ENCODE measurements around the gene ANKFY1. TPM values are rescaled to one million over a fixed set of nuclear protein-coding genes. Genes with fewer than 3 reads are reported as not detected.
A peak's percentile ranks its signal among the peaks of the same experiment; 100 is the strongest.

Gene ANKFY1, protein sequence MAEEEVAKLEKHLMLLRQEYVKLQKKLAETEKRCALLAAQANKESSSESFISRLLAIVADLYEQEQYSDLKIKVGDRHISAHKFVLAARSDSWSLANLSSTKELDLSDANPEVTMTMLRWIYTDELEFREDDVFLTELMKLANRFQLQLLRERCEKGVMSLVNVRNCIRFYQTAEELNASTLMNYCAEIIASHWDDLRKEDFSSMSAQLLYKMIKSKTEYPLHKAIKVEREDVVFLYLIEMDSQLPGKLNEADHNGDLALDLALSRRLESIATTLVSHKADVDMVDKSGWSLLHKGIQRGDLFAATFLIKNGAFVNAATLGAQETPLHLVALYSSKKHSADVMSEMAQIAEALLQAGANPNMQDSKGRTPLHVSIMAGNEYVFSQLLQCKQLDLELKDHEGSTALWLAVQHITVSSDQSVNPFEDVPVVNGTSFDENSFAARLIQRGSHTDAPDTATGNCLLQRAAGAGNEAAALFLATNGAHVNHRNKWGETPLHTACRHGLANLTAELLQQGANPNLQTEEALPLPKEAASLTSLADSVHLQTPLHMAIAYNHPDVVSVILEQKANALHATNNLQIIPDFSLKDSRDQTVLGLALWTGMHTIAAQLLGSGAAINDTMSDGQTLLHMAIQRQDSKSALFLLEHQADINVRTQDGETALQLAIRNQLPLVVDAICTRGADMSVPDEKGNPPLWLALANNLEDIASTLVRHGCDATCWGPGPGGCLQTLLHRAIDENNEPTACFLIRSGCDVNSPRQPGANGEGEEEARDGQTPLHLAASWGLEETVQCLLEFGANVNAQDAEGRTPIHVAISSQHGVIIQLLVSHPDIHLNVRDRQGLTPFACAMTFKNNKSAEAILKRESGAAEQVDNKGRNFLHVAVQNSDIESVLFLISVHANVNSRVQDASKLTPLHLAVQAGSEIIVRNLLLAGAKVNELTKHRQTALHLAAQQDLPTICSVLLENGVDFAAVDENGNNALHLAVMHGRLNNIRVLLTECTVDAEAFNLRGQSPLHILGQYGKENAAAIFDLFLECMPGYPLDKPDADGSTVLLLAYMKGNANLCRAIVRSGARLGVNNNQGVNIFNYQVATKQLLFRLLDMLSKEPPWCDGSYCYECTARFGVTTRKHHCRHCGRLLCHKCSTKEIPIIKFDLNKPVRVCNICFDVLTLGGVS
- total RNA-seq: 10 to 100 TPM; 31.7 to 48.3 TPM

DNA sequence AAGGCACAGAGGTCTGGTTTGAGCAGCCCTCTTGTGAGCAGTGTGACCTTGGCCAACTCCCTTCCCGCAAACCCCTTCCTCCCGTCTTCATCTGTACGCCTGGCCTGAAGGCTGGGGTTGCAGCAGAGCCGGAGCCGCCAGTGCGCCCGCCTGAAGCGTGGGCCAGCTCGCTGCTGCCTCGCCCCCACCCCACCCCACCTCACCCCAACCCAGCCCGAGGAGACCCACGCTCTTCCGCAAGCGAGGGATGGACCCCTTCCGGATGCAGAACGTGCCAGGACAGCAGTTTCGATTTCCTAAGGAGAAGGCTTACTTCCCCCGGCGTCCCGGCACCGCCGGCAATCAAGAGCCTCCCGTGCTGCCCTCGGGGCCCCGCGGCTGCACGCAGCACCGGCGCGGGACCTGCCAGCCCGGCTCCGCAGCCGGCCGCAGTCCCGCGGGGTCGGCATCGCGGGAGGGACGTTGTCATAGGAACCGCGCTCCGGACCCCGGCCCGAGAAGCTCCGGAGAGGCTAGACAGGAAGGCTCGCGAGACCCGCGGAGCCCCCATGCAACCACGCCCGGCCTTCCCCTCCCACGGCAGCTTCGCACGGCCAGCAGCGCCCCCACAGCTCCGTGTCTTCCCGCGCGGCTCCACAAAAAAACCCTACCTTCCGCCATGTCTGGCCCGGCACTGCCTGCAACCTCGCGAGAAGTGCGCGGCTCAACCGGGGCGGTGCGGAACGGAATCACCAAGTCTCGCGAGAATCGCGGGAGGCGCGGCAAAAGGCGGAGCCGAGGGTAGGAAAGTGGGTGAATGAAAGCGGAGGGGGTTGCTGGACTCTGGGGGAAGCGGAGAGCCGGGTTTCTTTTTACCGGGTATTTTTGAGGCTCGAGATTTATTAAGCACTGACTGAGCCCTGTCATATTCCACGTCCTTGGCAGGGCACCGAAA is at the start of gene ANKFY1:
ANKFY1 (minus strand) TSS at position 698 of the 934 bp plus-strand sequence; CDS start at position 660, 38 bp downstream.
- H3K36me3 Mint-ChIP-seq (ENCODE audit: low read depth): peaks cover 29% of the 10 kb centered on the region

DNA sequence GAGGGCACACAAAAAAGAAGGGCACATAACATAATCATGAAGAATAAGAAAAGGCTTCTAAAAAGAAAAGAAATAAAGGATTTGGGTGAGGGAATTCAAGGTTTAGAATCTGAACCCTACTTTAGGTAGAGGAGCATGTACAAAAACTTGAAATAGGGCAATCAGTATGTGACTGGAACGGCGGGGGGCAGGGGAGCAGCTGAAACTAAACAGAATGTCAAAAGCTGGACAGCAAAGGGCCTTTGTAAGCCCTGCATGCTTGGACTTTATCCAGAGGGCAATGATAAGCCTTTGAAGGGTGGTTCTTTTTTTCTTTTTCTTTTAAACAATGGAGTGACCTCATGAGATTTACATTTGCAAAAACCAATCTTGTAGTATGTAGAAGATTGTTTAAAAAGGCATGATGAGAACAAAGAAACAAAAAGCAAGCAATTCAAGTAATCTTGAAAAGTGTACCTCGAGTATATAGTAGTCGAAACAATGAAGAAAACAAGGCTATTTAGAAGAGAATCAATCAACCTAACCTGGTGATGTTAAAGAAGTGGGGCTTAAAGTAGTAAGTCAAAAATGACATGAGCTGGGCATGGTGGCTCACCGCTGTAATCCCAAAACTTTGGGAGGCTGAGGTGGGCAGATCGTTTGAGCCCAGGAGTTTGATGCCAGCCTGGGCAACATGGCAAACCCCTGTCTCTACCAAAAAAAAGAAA is 46.7 kb upstream of the ANKFY1 start:
- H3K27me3 Mint-ChIP-seq: no peaks in the 10 kb centered on the region
- H3K36me3 Mint-ChIP-seq (ENCODE audit: low read depth): peaks cover 15% of the 10 kb centered on the region
- ATAC-seq (replicated peaks): no peak
- H3K9me3 Mint-ChIP-seq: no peaks in the 10 kb centered on the region
- no peak overlapping the region for H3K4me3 Mint-ChIP-seq
- peak overlapping the region; percentile 82 for H3K27ac Mint-ChIP-seq
- peaks cover 52% of the 10 kb centered on the region for H3K4me1 Mint-ChIP-seq

More for the DNA sequence above, at the start of gene ANKFY1:
- Mint-ChIP-seq H3K9me3 (peaks cover 4% of the 10 kb centered on the region), H3K4me1 (peaks cover 24% of the 10 kb centered on the region), H3K4me3 (peak within 1 kb of the TSS; percentile 99), H3K27me3 (no peaks in the 10 kb centered on the region), H3K27ac (peak within 1 kb of the TSS; percentile 100)
- ATAC-seq (replicated peaks): peak; percentile 100

DNA sequence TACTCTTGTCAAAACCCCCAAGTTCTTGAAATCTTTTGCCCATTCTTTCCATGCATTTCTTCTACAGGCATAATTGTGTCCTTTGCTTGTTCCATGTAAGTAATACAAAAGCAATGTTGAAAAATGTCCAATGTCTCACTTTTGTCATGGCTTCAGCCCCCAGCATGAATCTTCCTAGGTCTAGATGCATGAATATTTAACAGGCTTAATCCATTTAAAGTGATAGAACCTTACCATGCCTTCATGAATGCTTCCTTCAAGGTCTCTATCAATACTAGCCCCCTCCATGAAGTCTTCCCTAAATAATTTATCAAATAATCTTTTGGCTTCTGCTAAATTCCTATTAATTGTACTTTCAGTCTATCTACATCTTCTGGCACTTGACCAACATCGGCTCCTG is 46.1 kb upstream of the ANKFY1 start:
- peaks cover 49% of the 10 kb centered on the region for H3K4me1 Mint-ChIP-seq
- peak overlapping the region; percentile 82 for H3K27ac Mint-ChIP-seq
- no peaks in the 10 kb centered on the region for H3K27me3 Mint-ChIP-seq

DNA sequence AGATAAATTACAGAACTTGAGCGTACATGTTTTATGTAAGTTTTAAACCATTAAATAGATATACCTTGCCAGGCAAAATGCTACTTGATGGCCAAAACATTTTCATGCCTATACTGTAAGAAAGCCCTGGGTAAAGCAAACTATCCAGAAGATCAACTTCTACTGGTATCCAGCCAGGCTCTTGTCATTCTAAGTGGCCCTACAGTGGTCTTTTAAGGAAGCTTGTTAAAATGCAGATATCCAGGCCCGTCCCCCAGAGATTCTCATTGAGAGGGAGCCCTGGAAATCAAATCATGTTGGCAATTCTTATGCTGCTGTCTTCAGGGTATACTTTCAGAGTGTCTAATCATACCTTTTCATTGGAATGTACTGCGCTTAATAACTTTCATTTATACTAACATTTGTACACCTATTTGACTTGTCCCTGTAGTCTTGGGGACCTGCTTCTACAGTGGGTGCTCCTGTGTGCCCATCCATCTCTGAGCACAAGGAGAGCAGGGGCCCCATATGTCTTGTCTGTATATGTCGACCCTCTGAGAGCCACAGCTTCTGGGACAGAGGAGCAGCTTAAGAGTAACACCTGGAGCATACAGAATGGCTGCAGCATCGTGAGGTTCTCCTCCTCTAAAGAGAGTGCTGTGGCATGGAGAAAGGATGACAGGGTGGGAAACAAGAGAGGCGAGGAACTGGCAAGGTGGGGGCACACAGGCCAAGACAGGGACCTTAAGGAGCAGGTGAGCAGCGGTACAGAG is 43.6 kb upstream of the ANKFY1 start:
- Mint-ChIP-seq H3K27ac (peak overlapping the region; percentile 4), H3K9me3 (no peaks in the 10 kb centered on the region), H3K27me3 (no peaks in the 10 kb centered on the region), H3K4me1 (peaks cover 26% of the 10 kb centered on the region), H3K4me3 (no peak overlapping the region), H3K36me3 (ENCODE audit: low read depth) (peaks cover 28% of the 10 kb centered on the region)
- no peak for ATAC-seq (replicated peaks)

More for the DNA sequence above, 46.1 kb upstream of the ANKFY1 start:
- ATAC-seq (replicated peaks): no peak
- peaks cover 21% of the 10 kb centered on the region for H3K36me3 Mint-ChIP-seq (ENCODE audit: low read depth)
- H3K9me3 Mint-ChIP-seq: no peaks in the 10 kb centered on the region
- H3K4me3 Mint-ChIP-seq: peak overlapping the region; percentile 6

DNA sequence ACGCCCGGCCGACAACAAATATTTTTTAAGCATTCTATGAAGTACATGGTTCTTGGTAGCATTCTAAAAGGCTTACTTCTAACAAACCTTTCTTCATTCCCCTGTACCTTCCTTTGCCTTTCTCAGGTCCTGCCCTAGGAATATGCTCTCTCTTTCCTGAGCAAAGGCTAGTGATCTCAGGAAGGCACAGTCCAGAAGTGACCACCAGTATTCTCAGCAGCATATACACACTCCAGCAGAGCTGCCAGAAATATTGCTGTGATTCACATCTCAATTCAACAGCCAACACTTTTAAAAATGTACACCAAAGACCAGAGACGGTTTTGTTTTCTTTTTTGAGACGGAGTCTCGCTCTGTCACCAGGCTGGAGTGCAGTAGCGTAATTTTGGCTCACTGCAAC is 41.4 kb upstream of the ANKFY1 start:
- peaks cover 42% of the 10 kb centered on the region for H3K36me3 Mint-ChIP-seq (ENCODE audit: low read depth)
- ATAC-seq (replicated peaks): no peak
- no peak overlapping the region for H3K4me3 Mint-ChIP-seq
- H3K4me1 Mint-ChIP-seq: peaks cover 12% of the 10 kb centered on the region
- H3K27ac Mint-ChIP-seq: no peak overlapping the region
- H3K27me3 Mint-ChIP-seq: no peaks in the 10 kb centered on the region
- H3K9me3 Mint-ChIP-seq: no peaks in the 10 kb centered on the region

DNA sequence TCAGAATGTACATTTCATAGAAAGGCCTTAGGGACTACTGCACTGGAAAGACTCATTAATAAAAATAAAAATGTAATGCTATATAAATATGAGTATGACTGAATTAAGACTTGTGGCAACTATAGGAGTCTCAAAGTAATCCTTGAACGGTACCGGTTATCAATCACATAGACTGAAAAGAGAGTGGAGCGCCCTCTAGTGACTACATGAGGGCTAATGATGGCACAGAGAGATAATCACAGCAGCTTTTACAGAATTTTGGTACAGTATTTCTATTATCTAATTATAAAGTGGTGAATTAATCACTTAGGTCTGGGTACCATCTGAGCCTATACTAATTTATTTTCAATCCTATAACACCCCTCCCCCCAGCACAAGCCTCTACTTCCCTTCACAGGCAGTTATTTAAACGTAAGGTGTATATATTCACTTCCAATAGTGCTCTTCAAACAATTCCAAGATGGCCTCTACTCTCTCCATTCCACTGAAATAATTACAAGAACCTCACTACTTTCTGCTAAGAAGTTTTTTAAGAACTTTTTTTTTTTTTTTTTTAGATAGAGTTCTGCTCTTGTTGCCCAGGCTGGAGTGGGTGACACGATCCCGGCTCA is 40.7 kb upstream of the ANKFY1 start:
- ATAC-seq (replicated peaks): peak; percentile 72
- Mint-ChIP-seq H3K4me3 (no peak overlapping the region), H3K36me3 (ENCODE audit: low read depth) (peaks cover 42% of the 10 kb centered on the region), H3K27ac (no peak overlapping the region), H3K9me3 (no peaks in the 10 kb centered on the region), H3K4me1 (peaks cover 5% of the 10 kb centered on the region), H3K27me3 (no peaks in the 10 kb centered on the region)

DNA sequence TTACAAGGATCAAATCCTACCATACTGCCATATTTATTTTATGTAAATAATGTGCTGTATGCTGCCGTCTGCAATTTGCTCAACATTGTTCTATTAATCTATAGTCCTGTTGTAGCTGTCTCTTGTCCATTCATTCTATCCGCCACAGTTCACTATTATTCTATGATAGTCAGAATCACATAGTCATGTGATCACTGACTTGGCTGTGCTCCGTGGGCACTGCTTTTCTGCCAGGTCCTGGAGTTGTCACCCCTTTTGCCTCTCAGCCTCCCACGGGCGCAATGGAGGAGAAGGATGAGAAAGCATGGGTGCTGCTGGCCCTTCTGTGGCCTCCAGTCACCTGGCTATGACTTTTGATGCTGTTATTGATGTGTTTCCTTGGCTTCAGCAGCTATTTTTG is 37.3 kb upstream of the ANKFY1 start:
- Mint-ChIP-seq H3K4me3 (no peak overlapping the region), H3K27me3 (no peaks in the 10 kb centered on the region), H3K36me3 (ENCODE audit: low read depth) (peaks cover 49% of the 10 kb centered on the region), H3K9me3 (no peaks in the 10 kb centered on the region), H3K27ac (peak overlapping the region; percentile 38), H3K4me1 (no peaks in the 10 kb centered on the region)
- no peak for ATAC-seq (replicated peaks)

DNA sequence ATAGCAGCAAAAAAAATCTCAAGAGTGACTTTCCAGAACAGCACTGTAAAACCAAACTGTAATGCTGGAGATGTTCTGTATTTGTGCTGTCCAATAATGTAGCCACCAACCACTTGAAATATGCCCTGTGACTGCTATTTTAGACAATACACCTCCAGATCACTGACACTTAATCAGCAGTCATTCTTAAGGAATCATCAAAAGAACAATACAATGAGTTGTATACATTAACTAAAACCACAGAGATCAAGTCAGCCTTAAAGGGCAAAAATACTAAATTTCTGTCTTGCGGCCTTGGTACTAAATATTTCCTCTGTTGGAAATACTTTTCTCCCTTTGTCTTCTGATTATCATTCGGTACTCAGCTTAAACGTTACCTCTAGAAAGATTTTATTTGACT is 33.6 kb upstream of the ANKFY1 start:
- no peak for ATAC-seq (replicated peaks)

DNA sequence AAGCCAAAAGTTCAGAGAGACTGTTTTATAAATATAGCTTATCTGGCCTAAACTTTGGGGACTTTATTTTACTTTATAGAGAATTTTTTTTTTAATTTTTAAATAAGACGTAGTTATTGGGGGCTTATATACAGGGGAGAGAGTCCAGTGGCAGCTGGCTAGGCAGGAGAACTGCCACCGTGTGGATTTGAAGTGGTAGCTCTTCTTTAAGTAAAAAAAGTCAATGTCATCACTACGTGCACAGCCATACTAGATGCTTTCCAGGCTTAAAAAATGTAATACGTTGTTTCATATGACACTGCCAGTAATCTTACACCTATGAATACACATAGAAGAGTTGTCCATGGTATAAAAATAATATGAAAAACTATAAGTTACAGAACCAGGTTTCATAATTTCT is 31.9 kb upstream of the ANKFY1 start:
- Mint-ChIP-seq H3K27me3 (no peaks in the 10 kb centered on the region), H3K36me3 (ENCODE audit: low read depth) (peaks cover 66% of the 10 kb centered on the region), H3K27ac (no peak overlapping the region), H3K4me3 (no peak overlapping the region), H3K9me3 (no peaks in the 10 kb centered on the region), H3K4me1 (peaks cover 4% of the 10 kb centered on the region)
- no peak for ATAC-seq (replicated peaks)

More for the DNA sequence above, 33.6 kb upstream of the ANKFY1 start:
- Mint-ChIP-seq H3K9me3 (no peaks in the 10 kb centered on the region), H3K4me3 (no peak overlapping the region), H3K36me3 (ENCODE audit: low read depth) (peaks cover 65% of the 10 kb centered on the region), H3K4me1 (peaks cover 4% of the 10 kb centered on the region), H3K27ac (peak overlapping the region; percentile 64), H3K27me3 (no peaks in the 10 kb centered on the region)

DNA sequence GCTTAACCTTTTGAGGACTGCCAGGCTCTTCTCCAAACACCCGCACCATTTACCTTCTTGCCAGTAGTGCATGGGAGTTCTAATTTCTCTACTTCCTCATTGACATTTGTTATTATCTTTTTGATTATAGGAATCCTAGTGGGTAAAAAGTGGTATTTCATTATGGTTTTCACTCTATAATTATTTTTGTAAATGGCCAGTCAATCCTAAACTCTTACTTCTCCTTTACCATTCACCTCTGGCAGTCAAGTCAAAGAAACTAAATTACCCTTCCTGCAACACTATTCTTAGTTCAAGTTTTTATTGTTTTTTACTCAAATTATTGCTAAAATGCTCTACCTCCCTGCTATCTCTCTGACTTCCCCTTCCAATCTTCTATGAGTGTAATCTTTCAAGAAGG is 29.8 kb upstream of the ANKFY1 start:
- peak overlapping the region; percentile 58 for H3K27ac Mint-ChIP-seq

DNA sequence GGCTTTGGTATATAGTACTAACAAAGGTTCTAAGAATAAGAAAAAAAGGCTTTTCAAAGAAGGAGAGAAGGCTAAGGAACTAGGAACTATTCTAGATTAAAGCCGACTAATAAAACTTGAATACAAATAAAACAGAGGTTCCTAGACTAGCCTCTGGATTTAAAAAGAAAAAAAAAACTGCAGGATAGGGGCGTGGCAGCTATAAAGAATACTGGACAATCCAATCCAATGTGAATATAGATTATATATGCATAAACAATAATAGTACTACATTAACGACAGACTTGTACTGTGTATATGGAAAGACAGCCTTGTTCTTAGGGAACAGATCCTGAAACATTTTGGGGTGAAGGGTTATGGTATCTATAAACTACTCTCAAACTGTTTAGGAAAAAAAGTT is 23.9 kb upstream of the ANKFY1 start:
- Mint-ChIP-seq H3K27ac (no peak overlapping the region), H3K36me3 (ENCODE audit: low read depth) (peaks cover 83% of the 10 kb centered on the region), H3K9me3 (no peaks in the 10 kb centered on the region), H3K27me3 (no peaks in the 10 kb centered on the region), H3K4me1 (no peaks in the 10 kb centered on the region), H3K4me3 (no peak overlapping the region)
- no peak for ATAC-seq (replicated peaks)

More for the DNA sequence above, 29.8 kb upstream of the ANKFY1 start:
- no peaks in the 10 kb centered on the region for H3K27me3 Mint-ChIP-seq
- no peak overlapping the region for H3K4me3 Mint-ChIP-seq
- H3K9me3 Mint-ChIP-seq: no peaks in the 10 kb centered on the region
- peaks cover 4% of the 10 kb centered on the region for H3K4me1 Mint-ChIP-seq
- peaks cover 80% of the 10 kb centered on the region for H3K36me3 Mint-ChIP-seq (ENCODE audit: low read depth)
- ATAC-seq (replicated peaks): no peak

DNA sequence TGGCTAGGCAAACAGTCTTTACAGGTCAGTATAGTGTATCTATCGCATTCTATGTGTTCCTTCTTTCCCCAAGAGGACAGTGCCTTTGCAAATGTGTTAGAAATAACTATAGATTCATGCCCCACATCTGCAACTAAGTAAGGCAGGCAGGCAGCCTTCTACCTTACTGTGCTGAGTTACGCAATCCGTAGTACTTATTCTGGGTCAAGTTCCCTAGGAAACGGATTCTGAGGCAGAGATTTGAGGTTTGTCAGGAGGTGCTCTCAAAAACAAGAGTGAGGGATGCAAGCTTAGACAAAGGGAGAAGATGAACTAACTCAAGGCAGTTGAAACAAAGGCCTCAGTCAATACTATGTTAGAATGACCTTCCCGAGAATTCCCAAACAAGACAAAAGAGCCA is 12.7 kb upstream of the ANKFY1 start:
- H3K27ac Mint-ChIP-seq: peak overlapping the region; percentile 39

More for the DNA sequence above, 12.7 kb upstream of the ANKFY1 start:
- no peak overlapping the region for H3K4me3 Mint-ChIP-seq
- peaks cover 74% of the 10 kb centered on the region for H3K36me3 Mint-ChIP-seq (ENCODE audit: low read depth)
- H3K27me3 Mint-ChIP-seq: no peaks in the 10 kb centered on the region
- no peak for ATAC-seq (replicated peaks)
- peaks cover 4% of the 10 kb centered on the region for H3K4me1 Mint-ChIP-seq
- H3K9me3 Mint-ChIP-seq: no peaks in the 10 kb centered on the region

All from activated T-helper 17 cell treated with anti-CD3 and anti-CD28 coated beads, Interleukin-2, amount 50 U/mL, for 72 hours (primary cell).